ENCODE results near the gene TNRC6C.

The TNRC6C gene

DNA sequence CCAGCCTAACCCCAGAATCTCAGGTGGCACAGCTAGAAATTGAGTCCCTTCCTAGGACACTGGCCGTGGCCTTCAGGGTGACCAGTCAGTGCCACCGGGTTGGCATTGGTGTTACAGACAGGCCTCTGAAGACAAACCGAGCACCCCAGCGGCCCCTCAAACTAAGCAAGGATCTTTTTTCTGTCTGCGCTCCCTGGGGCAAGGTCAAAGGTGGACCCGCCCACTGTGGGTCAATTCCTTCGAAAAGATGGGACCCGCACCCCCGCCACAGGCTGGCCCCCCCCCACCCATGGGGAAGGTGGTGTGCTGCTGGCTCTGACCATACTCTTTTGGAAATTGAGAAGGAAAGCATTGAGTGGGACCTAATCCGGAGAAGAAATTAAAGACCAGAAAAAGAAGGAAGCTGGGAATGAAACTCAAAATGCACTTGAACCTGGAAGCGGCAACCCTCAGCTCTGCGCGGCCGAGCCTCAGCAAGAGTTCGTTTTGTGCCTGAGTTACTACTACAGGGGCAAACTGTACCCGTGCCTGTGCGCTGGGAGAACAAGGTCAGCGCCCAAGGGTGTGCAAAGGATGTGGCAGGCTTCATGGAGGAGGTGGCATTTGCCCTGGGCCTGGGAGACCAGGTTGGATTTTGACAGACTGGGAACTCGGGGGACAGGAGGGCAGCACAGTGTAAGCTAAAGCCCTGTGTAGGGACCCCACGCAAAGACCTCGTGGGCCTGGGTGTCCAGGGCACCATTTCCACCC is 149.6 kb downstream of the TNRC6C start:
- no peak for DNase-seq
- peaks cover 9% of the 10 kb centered on the region for H3K4me1 ChIP-seq (ENCODE audit: control insufficient read depth, insufficient read depth, low read length, poor library complexity, severe bottlenecking)
- no peak overlapping the region for H3K27ac ChIP-seq (ENCODE audit: insufficient read depth, low read length, poor library complexity, severe bottlenecking)
- no peak overlapping the region for H3K4me3 ChIP-seq (ENCODE audit: insufficient read depth, low read depth, low read length, poor library complexity, severe bottlenecking)
- H3K9me3 ChIP-seq (ENCODE audit: control insufficient read depth, low read length), result no peaks in the 10 kb centered on the region
- peaks cover 60% of the 10 kb centered on the region for H3K36me3 ChIP-seq (ENCODE audit: control insufficient read depth, insufficient read depth, low read length)
- H3K27me3 ChIP-seq (replicated peaks; ENCODE audit: control insufficient read depth, insufficient read depth, low read length, poor library complexity, severe bottlenecking), result no peaks in the 10 kb centered on the region

GRCh38 chr17:78108726-78109488 is 150.4 kb downstream of the TNRC6C start:
- Histone ChIP-seq H3K9me3 (ENCODE audit: control insufficient read depth, low read length) (no peaks in the 10 kb centered on the region), H3K27me3 (replicated peaks; ENCODE audit: control insufficient read depth, insufficient read depth, low read length, poor library complexity, severe bottlenecking) (no peaks in the 10 kb centered on the region), H3K4me1 (ENCODE audit: control insufficient read depth, insufficient read depth, low read length, poor library complexity, severe bottlenecking) (peaks cover 16% of the 10 kb centered on the region), H3K4me3 (ENCODE audit: insufficient read depth, low read depth, low read length, poor library complexity, severe bottlenecking) (no peak overlapping the region), H3K36me3 (ENCODE audit: control insufficient read depth, insufficient read depth, low read length) (peaks cover 58% of the 10 kb centered on the region), H3K27ac (ENCODE audit: insufficient read depth, low read length, poor library complexity, severe bottlenecking) (no peak overlapping the region)
- DNase-seq, result no peak

GRCh38 chr17:78109489-78109761 is 150.9 kb downstream of the TNRC6C start:
- peaks cover 57% of the 10 kb centered on the region for H3K36me3 ChIP-seq (ENCODE audit: control insufficient read depth, insufficient read depth, low read length)
- no peaks in the 10 kb centered on the region for H3K9me3 ChIP-seq (ENCODE audit: control insufficient read depth, low read length)
- no peak overlapping the region for H3K4me3 ChIP-seq (ENCODE audit: insufficient read depth, low read depth, low read length, poor library complexity, severe bottlenecking)
- H3K27ac ChIP-seq (ENCODE audit: insufficient read depth, low read length, poor library complexity, severe bottlenecking), result no peak overlapping the region
- peaks cover 21% of the 10 kb centered on the region for H3K4me1 ChIP-seq (ENCODE audit: control insufficient read depth, insufficient read depth, low read length, poor library complexity, severe bottlenecking)
- DNase-seq, result no peak
- no peaks in the 10 kb centered on the region for H3K27me3 ChIP-seq (replicated peaks; ENCODE audit: control insufficient read depth, insufficient read depth, low read length, poor library complexity, severe bottlenecking)

DNA sequence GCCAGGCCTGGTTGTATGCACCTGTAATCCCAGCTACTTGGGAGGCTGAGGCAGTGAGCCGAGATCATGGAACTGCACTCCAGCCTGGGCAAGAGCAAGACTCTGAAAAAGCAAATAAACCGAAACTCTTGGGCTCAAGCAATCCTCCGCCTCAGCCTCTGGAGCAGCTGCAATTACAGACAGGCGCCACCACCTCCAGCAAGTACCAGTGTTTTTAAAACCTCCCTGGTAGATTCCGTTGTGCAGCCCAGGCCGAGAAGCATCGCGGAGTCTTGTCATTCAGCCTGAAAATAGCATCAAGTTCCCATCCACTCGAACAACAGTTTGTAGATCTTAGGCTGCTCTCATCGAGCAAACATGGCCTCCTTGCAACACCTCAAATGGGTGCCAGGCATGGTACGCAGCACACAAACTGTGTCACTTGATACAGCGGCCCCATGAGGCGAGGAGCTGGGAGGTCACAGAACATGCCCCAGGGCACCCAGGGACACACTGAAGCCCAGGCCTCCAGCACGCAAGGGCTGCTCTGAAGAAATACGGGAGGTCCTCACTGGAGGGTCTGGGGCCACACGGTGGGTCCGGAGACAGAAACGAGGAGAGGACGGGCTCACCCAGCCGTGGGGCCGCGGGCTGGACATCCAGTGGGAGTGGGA is 152.0 kb downstream of the TNRC6C start:
- H3K9me3 ChIP-seq (ENCODE audit: control insufficient read depth, low read length), result no peaks in the 10 kb centered on the region
- DNase-seq, result no peak
- no peak overlapping the region for H3K27ac ChIP-seq (ENCODE audit: insufficient read depth, low read length, poor library complexity, severe bottlenecking)
- peaks cover 62% of the 10 kb centered on the region for H3K36me3 ChIP-seq (ENCODE audit: control insufficient read depth, insufficient read depth, low read length)
- H3K27me3 ChIP-seq (replicated peaks; ENCODE audit: control insufficient read depth, insufficient read depth, low read length, poor library complexity, severe bottlenecking), result no peaks in the 10 kb centered on the region
- no peak overlapping the region for H3K4me3 ChIP-seq (ENCODE audit: insufficient read depth, low read depth, low read length, poor library complexity, severe bottlenecking)
- H3K4me1 ChIP-seq (ENCODE audit: control insufficient read depth, insufficient read depth, low read length, poor library complexity, severe bottlenecking), result peaks cover 24% of the 10 kb centered on the region

- Histone ChIP-seq H3K27me3 (replicated peaks; ENCODE audit: control insufficient read depth, insufficient read depth, low read length, poor library complexity, severe bottlenecking) (no peaks in the 10 kb centered on the region), H3K27ac (ENCODE audit: insufficient read depth, low read length, poor library complexity, severe bottlenecking) (no peak overlapping the region), H3K9me3 (ENCODE audit: control insufficient read depth, low read length) (no peaks in the 10 kb centered on the region), H3K4me3 (ENCODE audit: insufficient read depth, low read depth, low read length, poor library complexity, severe bottlenecking) (no peak overlapping the region), H3K4me1 (ENCODE audit: control insufficient read depth, insufficient read depth, low read length, poor library complexity, severe bottlenecking) (peaks cover 24% of the 10 kb centered on the region), H3K36me3 (ENCODE audit: control insufficient read depth, insufficient read depth, low read length) (peaks cover 63% of the 10 kb centered on the region)
- DNase-seq, result no peak
Measured at GRCh38 chr17:78111016-78111726, 152.7 kb downstream of the TNRC6C start.

GRCh38 chr17:78111727-78112517 is 153.4 kb downstream of the TNRC6C start:
- Histone ChIP-seq H3K27ac (ENCODE audit: insufficient read depth, low read length, poor library complexity, severe bottlenecking) (no peak overlapping the region), H3K9me3 (ENCODE audit: control insufficient read depth, low read length) (no peaks in the 10 kb centered on the region), H3K4me1 (ENCODE audit: control insufficient read depth, insufficient read depth, low read length, poor library complexity, severe bottlenecking) (peaks cover 24% of the 10 kb centered on the region), H3K27me3 (replicated peaks; ENCODE audit: control insufficient read depth, insufficient read depth, low read length, poor library complexity, severe bottlenecking) (no peaks in the 10 kb centered on the region), H3K36me3 (ENCODE audit: control insufficient read depth, insufficient read depth, low read length) (peaks cover 71% of the 10 kb centered on the region), H3K4me3 (ENCODE audit: insufficient read depth, low read depth, low read length, poor library complexity, severe bottlenecking) (no peak overlapping the region)
- no peak for DNase-seq

DNA sequence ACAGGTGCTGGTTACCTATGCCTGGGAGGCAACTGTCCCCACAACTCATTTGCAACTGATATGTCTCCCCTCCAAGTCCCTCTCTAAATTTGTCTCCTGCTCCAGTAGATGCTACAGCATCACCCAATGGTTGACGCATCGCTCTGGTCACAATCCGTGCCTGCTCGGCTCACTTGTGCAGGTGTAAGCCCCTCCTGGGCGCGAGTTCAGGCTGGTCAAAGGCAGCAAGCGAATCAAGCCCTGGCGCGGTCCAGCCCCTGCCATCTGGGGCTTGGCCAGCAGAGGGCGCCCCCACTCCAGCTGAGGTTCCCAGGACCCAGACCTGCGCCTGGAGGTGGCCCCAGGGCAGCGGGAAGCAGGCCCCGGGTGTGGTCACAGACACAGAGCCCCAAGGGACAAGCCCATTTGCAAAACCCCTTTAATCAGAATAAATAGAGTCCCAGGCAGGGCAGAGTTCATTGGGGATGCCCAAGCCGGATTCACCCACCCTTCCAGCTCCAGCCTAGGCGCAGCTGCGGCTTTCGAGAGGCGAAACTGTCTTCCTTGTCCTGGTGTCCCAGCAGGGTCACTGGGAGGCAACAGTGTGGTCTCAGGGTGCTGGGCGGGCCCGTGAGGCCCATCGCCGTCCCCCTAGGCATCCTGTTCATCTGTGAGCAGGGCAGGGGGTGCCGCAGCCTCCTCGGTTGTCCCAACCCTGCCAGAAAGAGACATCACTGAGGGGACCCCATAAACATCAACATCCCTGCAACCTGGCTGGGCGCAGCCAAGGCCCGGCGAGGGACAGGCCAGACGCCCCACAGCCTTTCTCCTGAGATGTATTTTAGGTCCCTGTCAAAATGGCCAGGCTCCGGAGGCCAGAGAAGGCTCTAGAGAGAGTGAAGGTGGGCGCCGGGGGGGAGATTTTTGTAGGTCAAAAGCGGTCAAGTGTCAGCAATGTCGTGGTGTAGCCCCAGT is 154.3 kb downstream of the TNRC6C start:
- Histone ChIP-seq H3K27ac (ENCODE audit: insufficient read depth, low read length, poor library complexity, severe bottlenecking) (peak overlapping the region; percentile 29), H3K4me3 (ENCODE audit: insufficient read depth, low read depth, low read length, poor library complexity, severe bottlenecking) (no peak overlapping the region), H3K36me3 (ENCODE audit: control insufficient read depth, insufficient read depth, low read length) (peaks cover 79% of the 10 kb centered on the region), H3K9me3 (ENCODE audit: control insufficient read depth, low read length) (no peaks in the 10 kb centered on the region), H3K27me3 (replicated peaks; ENCODE audit: control insufficient read depth, insufficient read depth, low read length, poor library complexity, severe bottlenecking) (no peaks in the 10 kb centered on the region), H3K4me1 (ENCODE audit: control insufficient read depth, insufficient read depth, low read length, poor library complexity, severe bottlenecking) (peaks cover 30% of the 10 kb centered on the region)
- peak; percentile 60 to 73 (median 68) for DNase-seq

GRCh38 chr17:78113804-78114785 is 155.6 kb downstream of the TNRC6C start:
- peaks cover 87% of the 10 kb centered on the region for H3K36me3 ChIP-seq (ENCODE audit: control insufficient read depth, insufficient read depth, low read length)
- no peak for DNase-seq

More at GRCh38 chr17:78113804-78114785, 155.6 kb downstream of the TNRC6C start:
- Histone ChIP-seq H3K27me3 (replicated peaks; ENCODE audit: control insufficient read depth, insufficient read depth, low read length, poor library complexity, severe bottlenecking) (no peaks in the 10 kb centered on the region), H3K9me3 (ENCODE audit: control insufficient read depth, low read length) (no peaks in the 10 kb centered on the region), H3K27ac (ENCODE audit: insufficient read depth, low read length, poor library complexity, severe bottlenecking) (peak overlapping the region; percentile 29), H3K4me3 (ENCODE audit: insufficient read depth, low read depth, low read length, poor library complexity, severe bottlenecking) (no peak overlapping the region), H3K4me1 (ENCODE audit: control insufficient read depth, insufficient read depth, low read length, poor library complexity, severe bottlenecking) (peaks cover 36% of the 10 kb centered on the region)

Measured in effector memory CD4-positive, alpha-beta T cell (primary cell).